Activated naive CD8-positive, alpha-beta T cell treated with anti-CD3 and anti-CD28 coated beads, Interleukin-2, amount 10 ng/mL, durations not matched to agents 7 days and 5 days (primary cell): ENCODE measurements around the gene TMED10. TPM values are rescaled to one million over a fixed set of nuclear protein-coding genes. Genes with fewer than 3 reads are reported as not detected.
A peak's percentile ranks its signal among the peaks of the same experiment; 100 is the strongest.

Source experiments
- ATAC-seq: fragments of 150-1000 bp; cut with Tn5 transposase; one replicate; pipeline ENCODE4 v1.10.0; 2021; ENCODE audit warnings: low read depth, moderate library complexity
- POLR2A ChIA-PET: fragments of 350-600 bp; sonication (Branson Sonifier 250); formaldehyde crosslinking; loops from one replicate; lab custom pipeline; 2021; ENCODE audit warnings: antibody characterized with exemption; lab: Charles Lee
- DNase-seq: peaks from one replicate; pipeline ENCODE4 v3.0.0; 2021
- H3K27ac Mint-ChIP-seq: one replicate; pipeline ENCODE4 v1.8.0; 2022; ENCODE audit warnings: mild to moderate bottlenecking, mixed read lengths
- H3K27me3 Mint-ChIP-seq: one replicate; pipeline ENCODE4 v1.8.0; 2022; ENCODE audit warnings: mild to moderate bottlenecking, moderate library complexity, mixed read lengths
- H3K36me3 Mint-ChIP-seq: one replicate; pipeline ENCODE4 v1.8.0; 2021; ENCODE audit warnings: mild to moderate bottlenecking, mixed read lengths
- H3K4me1 Mint-ChIP-seq: one replicate; pipeline ENCODE4 v1.8.0; 2021; ENCODE audit warnings: mixed read lengths
- H3K4me3 Mint-ChIP-seq: one replicate; pipeline ENCODE4 v1.8.0; 2022; ENCODE audit warnings: mild to moderate bottlenecking, moderate library complexity, mixed read lengths
- H3K9me3 Mint-ChIP-seq: one replicate; pipeline ENCODE4 v1.8.0; 2021; ENCODE audit warnings: mixed read lengths
- total RNA-seq, 2 experiments: library from RNA; stranded (reverse); gene quantifications; one replicate each; pipeline ENCODE4 v1.2.3, GENCODE V29; 2021

The TMED10 gene
- 100 to 1,000 TPM; 149 to 154 TPM for total RNA-seq

DNA sequence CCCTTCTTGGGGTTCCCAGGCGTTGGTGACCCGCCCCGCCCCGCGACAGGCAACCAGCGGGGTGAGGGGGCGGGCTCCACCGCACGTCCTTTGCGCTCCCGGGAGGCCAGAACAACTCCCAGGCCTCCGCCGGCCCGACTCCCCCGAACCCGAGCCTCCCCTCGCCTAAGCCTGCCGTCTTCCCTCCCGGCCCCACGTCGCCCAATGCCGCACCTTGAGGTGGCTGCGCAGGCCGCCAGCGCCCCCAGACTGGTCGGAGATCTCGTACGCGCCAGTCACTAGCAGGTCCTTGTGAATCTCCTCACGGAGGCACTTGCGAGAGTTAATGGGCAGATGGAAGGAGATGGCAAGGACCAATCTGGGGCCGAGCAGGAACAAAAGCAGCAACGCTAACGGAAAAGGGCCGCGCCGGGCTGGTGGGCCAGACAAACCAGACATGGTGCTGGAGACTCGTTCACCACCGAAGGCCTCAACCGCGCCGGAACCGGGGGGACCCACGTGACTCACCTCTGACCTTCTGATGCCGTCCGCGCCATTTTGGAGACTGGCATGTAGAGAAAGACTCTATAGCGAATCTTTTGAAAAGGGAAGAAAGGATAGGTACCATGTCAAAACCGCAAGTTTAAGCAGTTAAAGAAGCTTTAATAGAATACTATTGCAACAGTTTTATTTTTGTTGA, at the start of gene TMED10:
TMED10 (minus strand) TSS at position 471 of the 679 bp plus-strand sequence; CDS start at position 438, 33 bp downstream.
- ATAC-seq = peak; percentile 77
- POLR2A ChIA-PET = interaction anchor here (0.6 to 3.0 kb wide), 17 partner anchors 9 to 125 kb away, joined by 3 to 18 read pairs (median 3); partner anchors contain the start of gene NEK9
- DNase-seq = peak; percentile 91
- Mint-ChIP-seq H3K27ac (peak within 1 kb of the TSS; percentile 98), H3K9me3 (no peaks in the 10 kb centered on the region), H3K36me3 (peaks cover 10% of the 10 kb centered on the region), H3K4me3 (peak within 1 kb of the TSS; percentile 95), H3K4me1 (peaks cover 23% of the 10 kb centered on the region), H3K27me3 (peaks cover 1% of the 10 kb centered on the region)

DNA sequence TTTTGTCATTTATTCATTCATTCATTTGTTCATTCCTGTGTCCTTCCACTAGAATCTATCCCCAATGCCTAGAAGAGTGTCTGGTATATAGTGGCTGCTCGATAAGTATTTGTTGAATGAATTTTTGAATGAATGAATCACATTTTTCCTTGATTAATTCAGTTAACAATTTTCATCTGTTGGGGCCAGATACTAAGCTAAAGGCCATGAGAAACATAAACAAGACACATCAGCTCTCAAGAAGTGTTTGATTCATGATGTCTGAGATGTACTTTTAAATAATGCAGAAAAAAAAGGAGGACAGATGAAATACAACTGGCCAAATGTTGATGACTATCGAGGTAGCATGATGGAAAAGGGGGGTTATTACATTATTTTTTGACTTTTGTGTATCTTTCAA, 48.1 kb upstream of the TMED10 start:
- Mint-ChIP-seq H3K36me3 (no peaks in the 10 kb centered on the region), H3K9me3 (no peaks in the 10 kb centered on the region), H3K27me3 (peaks cover 2% of the 10 kb centered on the region), H3K4me3 (no peak overlapping the region), H3K4me1 (peaks cover 31% of the 10 kb centered on the region), H3K27ac (no peak overlapping the region)
- DNase-seq (no peak), ATAC-seq (no peak)
- POLR2A ChIA-PET = interaction anchor here (0.6 to 1.4 kb wide), 3 partner anchors 23 to 253 kb away, joined by 3 to 5 read pairs (median 4); no protein-coding TSS in a partner anchor

DNA sequence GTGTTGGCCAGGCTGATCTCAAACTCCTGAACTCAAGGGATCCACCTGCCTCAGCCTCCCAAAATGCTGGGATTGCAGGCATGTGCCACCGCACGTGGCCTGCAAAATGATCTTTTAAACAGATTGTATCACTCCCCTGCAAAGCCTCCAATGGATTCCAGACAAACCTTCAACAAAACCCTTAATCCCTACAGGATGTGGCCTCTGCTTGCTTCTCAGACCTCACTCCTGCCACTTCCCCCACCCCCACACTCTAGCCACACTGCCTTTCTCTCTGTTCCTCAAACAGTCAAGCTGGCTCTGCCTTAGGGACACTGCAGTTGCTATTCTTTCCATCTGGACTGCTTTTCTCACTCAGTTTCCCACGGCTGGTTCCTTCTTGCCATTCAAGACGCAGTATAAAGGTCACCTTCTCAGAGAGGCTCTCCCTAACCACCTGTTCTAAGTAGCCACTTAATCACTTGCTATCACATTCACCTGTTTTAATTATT, 47.3 kb upstream of the TMED10 start:
- DNase-seq = no peak
- Mint-ChIP-seq H3K9me3 (no peaks in the 10 kb centered on the region), H3K27ac (peak overlapping the region; percentile 61), H3K36me3 (no peaks in the 10 kb centered on the region), H3K4me1 (peaks cover 23% of the 10 kb centered on the region), H3K27me3 (peaks cover 1% of the 10 kb centered on the region), H3K4me3 (peak overlapping the region; percentile 64)
- POLR2A ChIA-PET = interaction anchor here (1.4 kb wide), 1 partner anchor 24 kb away, joined by 5 read pairs; no protein-coding TSS in a partner anchor
- ATAC-seq = peak; percentile 72

DNA sequence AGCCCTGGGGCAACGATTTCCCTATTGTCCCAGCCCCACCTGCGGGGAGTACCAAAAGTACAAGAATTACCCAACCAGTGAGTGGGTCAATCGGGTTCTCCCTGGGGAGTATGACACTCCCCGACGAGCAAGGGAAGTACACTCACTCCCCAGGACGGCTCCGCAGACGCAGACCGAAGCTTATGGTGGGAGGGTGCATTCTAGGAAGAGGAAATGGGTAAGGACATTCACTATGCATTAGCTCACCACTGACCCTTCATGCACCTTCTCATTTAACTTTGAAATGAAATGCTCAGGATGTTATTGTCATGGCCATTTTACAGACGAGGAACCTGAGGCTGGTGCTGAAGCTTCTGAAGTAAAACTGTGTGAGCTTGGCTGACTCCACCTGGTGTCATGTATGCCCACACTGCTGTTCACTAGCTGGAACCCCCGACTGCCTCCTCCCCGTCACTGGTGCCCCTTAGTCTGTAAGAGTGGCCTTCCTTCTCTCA, 45.8 kb upstream of the TMED10 start:
- DNase-seq = no peak
- H3K4me1 Mint-ChIP-seq = peaks cover 16% of the 10 kb centered on the region
- POLR2A ChIA-PET = no interaction called here
- ATAC-seq = no peak
- H3K36me3 Mint-ChIP-seq = no peaks in the 10 kb centered on the region
- H3K27ac Mint-ChIP-seq = no peak overlapping the region
- H3K27me3 Mint-ChIP-seq = peaks cover 6% of the 10 kb centered on the region
- no peaks in the 10 kb centered on the region for H3K9me3 Mint-ChIP-seq
- H3K4me3 Mint-ChIP-seq = no peak overlapping the region

DNA sequence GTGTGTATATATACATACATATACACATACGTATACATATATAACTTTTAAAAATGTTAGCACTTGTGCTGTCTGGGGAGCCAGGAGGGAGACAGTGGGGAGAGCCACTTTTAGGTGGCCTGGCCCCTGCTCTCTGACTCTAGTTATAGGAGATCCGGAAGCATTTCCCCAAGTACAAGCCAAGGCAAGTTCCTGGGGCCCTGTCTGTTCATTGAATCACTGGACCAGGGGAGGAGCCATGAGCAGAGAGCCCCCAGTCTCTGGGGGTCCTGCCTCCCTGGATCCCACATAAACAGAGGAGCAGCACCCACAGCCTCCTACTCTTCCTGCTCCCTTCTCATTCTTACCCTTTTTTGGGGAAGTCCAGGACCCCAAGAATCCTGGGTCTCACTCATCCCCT, 45.4 kb upstream of the TMED10 start:
- Mint-ChIP-seq H3K4me3 (no peak overlapping the region), H3K27ac (no peak overlapping the region), H3K36me3 (no peaks in the 10 kb centered on the region), H3K27me3 (peaks cover 6% of the 10 kb centered on the region), H3K4me1 (peaks cover 13% of the 10 kb centered on the region), H3K9me3 (no peaks in the 10 kb centered on the region)
- ATAC-seq = no peak
- DNase-seq = no peak
- POLR2A ChIA-PET = no interaction called here

DNA sequence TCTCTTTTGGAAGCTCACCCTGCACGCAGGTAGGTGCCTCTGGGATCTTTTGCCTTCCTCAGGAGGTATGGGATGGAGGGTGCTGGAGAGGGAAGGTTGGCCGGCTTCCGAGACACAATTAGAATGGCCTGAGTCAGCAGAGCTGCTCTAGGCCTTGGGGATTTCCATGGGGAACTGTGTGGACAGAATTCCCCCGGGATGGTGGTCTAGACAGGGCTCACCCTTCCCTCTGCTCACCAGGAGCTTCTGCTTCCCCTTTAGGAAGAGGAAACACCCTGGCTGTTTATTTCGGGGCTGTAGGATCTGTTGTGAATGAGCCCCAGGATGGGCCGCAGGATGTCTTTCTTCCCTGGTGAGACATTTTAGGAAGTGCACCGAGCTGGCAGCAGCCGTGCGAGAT, 43.7 kb upstream of the TMED10 start:
- Mint-ChIP-seq H3K27ac (no peak overlapping the region), H3K36me3 (no peaks in the 10 kb centered on the region)
- POLR2A ChIA-PET = interaction anchor here (0.6 kb wide), 1 partner anchor 80 kb away, joined by 3 read pairs; no protein-coding TSS in a partner anchor

DNA sequence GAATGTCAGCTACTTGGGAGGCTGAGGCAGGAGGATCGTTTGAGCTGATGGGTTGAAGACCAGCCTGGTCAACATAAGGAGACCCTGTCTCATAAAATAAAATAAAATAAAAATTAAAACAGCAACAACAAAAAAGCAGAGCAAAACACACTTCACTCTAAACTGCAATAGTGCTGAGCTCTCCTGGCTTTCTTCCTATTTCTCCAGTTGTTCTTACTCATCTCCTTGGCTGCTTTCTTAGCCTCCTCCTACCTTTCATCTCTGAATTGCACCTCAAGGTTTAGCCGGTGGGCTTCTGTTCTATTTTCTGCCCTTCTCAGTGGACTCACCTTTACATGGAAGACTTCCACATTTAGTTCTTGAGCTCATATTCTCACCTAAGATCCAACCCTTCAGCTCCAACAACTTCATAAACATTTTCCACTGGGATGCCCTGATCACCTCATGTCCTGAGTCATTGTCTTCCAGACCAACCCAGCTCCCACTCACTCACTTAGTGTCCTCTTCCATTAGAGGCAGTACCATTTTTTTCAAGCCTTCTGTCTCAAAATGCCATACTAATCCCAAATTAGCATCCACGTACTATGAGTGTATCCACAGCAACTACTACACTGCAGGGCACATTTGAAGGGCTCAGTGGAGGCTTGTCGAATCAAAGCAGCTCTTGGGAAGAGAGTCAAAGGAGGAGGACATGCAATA, 41.2 kb upstream of the TMED10 start:
- no peak overlapping the region for H3K4me3 Mint-ChIP-seq
- no peak for DNase-seq
- peaks cover 9% of the 10 kb centered on the region for H3K27me3 Mint-ChIP-seq
- no peak overlapping the region for H3K27ac Mint-ChIP-seq
- POLR2A ChIA-PET = interaction anchor here (0.6 to 1.3 kb wide), 2 partner anchors 25 to 61 kb away, joined by 3 read pairs; no protein-coding TSS in a partner anchor
- H3K9me3 Mint-ChIP-seq = no peaks in the 10 kb centered on the region
- no peak for ATAC-seq
- H3K36me3 Mint-ChIP-seq = no peaks in the 10 kb centered on the region
- H3K4me1 Mint-ChIP-seq = peaks cover 30% of the 10 kb centered on the region

More for the DNA sequence above, 43.7 kb upstream of the TMED10 start:
- H3K27me3 Mint-ChIP-seq = peaks cover 6% of the 10 kb centered on the region
- H3K4me3 Mint-ChIP-seq = no peak overlapping the region
- ATAC-seq (no peak), DNase-seq (no peak)
- H3K4me1 Mint-ChIP-seq = peaks cover 26% of the 10 kb centered on the region
- H3K9me3 Mint-ChIP-seq = no peaks in the 10 kb centered on the region

DNA sequence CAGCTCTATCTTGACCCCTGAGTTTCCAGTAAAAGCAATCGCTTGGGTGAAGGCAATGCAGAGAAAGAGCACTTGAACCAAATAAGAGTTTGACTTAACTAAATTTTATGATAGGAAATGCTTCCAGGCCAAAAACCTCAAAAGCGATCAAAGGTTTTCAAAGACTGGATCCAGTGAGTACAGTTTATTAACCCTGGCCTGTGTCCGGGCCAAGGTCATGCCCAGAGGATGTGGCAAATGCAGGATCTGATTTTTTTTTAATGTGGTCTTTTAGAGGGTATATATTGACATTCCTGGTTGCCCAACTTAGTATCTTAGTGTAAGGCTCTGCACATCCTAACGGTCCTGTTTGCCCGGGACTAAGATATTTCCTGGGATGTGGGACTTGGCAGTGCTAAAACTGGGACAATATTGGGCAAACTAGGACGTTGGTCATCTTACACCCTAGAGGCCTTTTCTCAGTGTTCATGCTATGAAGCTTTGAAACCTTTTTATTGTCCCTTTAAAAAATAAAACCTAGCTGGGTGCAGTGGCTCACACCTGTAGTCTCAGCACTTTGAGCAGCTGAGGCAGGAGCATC, 40.1 kb upstream of the TMED10 start:
- DNase-seq (no peak), ATAC-seq (no peak)
- Mint-ChIP-seq H3K4me1 (peaks cover 28% of the 10 kb centered on the region), H3K27ac (no peak overlapping the region), H3K36me3 (no peaks in the 10 kb centered on the region), H3K9me3 (no peaks in the 10 kb centered on the region), H3K27me3 (peaks cover 9% of the 10 kb centered on the region), H3K4me3 (no peak overlapping the region)
- POLR2A ChIA-PET = interaction anchor here (1.3 kb wide), 1 partner anchor 60 kb away, joined by 3 read pairs; no protein-coding TSS in a partner anchor

DNA sequence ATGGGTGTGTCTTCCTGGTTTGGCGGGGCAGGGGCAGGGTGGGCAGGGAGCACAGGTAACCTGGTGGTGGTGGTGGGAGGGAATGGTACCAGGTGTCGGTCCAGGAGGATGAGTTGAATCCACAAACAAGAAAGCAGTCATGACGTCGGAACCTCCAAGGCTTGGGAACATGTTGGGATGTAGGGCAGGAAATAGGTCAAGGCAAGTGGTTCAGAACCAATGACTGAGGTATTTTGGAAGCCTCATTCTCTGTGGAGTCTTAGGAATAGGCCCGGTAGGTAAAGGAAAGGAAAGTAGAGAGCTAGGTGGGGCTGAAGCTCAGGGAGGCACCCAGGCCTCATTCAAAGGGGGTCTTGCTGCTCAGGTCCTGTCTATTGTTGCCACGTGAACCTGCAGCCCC, 39.1 kb upstream of the TMED10 start:
- Mint-ChIP-seq H3K27ac (no peak overlapping the region), H3K4me1 (peaks cover 28% of the 10 kb centered on the region), H3K36me3 (no peaks in the 10 kb centered on the region), H3K27me3 (peaks cover 9% of the 10 kb centered on the region), H3K4me3 (peak overlapping the region; percentile 47), H3K9me3 (no peaks in the 10 kb centered on the region)
- ATAC-seq (no peak), DNase-seq (no peak)
- POLR2A ChIA-PET = interaction anchor here (0.6 kb wide), 1 partner anchor 307 kb away, joined by 3 read pairs; the partner anchor contains the start of gene BATF

DNA sequence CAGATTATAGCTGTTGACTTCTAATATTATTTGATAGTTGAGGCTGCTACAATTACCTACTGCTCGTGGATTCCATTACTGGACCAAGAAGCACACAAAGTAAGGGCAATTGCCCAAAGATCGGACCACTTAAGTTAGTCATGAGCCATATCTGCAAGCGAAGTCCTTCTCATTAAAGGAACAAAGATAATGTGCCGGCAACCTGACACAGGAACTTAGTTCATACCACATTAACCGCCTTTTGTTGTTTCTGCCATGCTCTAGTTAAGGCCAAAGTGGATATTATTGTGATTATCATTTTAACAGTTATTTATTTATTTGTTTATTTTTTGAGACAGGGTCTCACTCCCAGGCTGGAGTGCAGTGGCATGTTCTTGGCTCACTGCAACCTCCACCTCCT, 38.1 kb upstream of the TMED10 start:
- Mint-ChIP-seq H3K27ac (no peak overlapping the region), H3K27me3 (peaks cover 9% of the 10 kb centered on the region), H3K4me1 (peaks cover 28% of the 10 kb centered on the region), H3K36me3 (no peaks in the 10 kb centered on the region), H3K4me3 (peak overlapping the region; percentile 11), H3K9me3 (no peaks in the 10 kb centered on the region)
- ATAC-seq (no peak), DNase-seq (no peak)
- POLR2A ChIA-PET = no interaction called here

DNA sequence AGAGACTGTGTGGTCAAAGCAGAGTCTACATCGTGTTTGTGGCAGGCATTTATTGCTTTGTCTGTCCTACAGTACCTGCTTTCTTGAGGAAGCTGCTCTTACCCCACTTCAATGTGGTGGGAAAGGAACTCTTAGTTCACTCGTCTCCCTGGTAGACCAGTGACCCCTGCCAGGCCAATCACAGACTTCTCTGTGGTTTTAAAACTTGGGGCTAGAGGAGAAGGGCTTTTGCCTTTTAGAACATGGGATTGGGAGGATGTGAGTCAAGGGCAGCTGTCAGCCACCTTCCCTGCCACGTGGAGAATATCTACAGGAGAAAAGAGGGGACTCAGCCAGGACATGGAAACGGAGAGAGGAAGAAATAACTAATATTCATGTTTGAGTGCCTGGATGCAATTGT, 36.8 kb upstream of the TMED10 start:
- peaks cover 7% of the 10 kb centered on the region for H3K27me3 Mint-ChIP-seq
- no peaks in the 10 kb centered on the region for H3K9me3 Mint-ChIP-seq
- DNase-seq (no peak), ATAC-seq (no peak)
- no peaks in the 10 kb centered on the region for H3K36me3 Mint-ChIP-seq
- H3K4me3 Mint-ChIP-seq = no peak overlapping the region
- peaks cover 28% of the 10 kb centered on the region for H3K4me1 Mint-ChIP-seq
- POLR2A ChIA-PET = no interaction called here
- no peak overlapping the region for H3K27ac Mint-ChIP-seq

DNA sequence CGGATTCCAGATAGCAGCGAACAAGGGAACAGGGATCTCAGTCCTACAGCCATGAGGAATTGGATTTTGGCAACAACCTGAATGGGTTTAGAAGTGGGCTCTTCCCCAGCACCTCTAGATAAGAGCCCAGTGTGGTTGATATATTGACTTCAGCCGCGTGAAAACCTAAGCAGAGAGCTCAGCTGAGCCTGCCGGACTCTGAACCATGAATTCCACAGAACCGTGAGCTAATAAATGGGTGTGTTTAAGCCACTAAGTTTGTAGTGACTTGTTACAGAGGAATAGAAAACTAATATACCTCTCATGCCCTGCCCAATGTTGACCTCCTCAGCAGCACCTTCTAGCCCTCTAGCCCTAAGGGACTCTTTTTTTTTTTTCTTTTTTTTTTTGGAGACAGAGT, 32.4 kb upstream of the TMED10 start:
- H3K27me3 Mint-ChIP-seq = peaks cover 3% of the 10 kb centered on the region
- no peak overlapping the region for H3K4me3 Mint-ChIP-seq
- H3K4me1 Mint-ChIP-seq = peaks cover 26% of the 10 kb centered on the region
- no peak overlapping the region for H3K27ac Mint-ChIP-seq
- DNase-seq (no peak), ATAC-seq (no peak)
- POLR2A ChIA-PET = interaction anchor here (0.6 to 0.7 kb wide), 2 partner anchors 49 to 62 kb away, joined by 4 to 6 read pairs; no protein-coding TSS in a partner anchor
- no peaks in the 10 kb centered on the region for H3K36me3 Mint-ChIP-seq
- H3K9me3 Mint-ChIP-seq = no peaks in the 10 kb centered on the region

DNA sequence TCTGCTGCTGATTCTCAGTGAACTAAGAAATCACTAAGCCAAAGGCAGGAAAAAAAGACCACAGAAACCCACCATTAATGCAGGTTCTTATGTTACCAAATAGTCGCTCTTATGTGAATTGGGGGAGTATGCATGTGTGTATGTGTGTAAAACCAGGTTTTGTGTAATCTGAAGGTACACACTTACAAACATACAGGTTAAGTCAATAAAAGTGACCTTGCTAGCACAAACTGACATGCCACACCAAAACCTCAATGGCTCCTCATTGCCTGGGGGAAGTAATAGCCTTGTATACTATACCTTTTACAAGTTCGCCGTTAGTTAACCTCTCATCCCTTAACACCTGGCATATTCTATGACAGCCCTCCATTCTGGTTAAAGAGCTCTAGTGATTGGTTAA, 29.8 kb upstream of the TMED10 start:
- Mint-ChIP-seq H3K4me1 (peaks cover 22% of the 10 kb centered on the region), H3K9me3 (no peaks in the 10 kb centered on the region), H3K27me3 (no peaks in the 10 kb centered on the region), H3K27ac (peak overlapping the region; percentile 76), H3K4me3 (peak overlapping the region; percentile 35), H3K36me3 (no peaks in the 10 kb centered on the region)
- no peak for ATAC-seq
- no peak for DNase-seq
- POLR2A ChIA-PET = interaction anchor here (1.2 kb wide), 1 partner anchor 31 kb away, joined by 3 read pairs; no protein-coding TSS in a partner anchor
